GM19397 (cell line): ENCODE results near the gene GPATCH2L.

Experiments used
- ATAC-seq: cut with Tn5 transposase; IDR thresholded peaks from one replicate; pipeline ENCODE4 v1.9.1; 2021; ENCODE audit warnings: mild to moderate bottlenecking, moderate library complexity; ENCODE audit not compliant: unreplicated experiment

The GPATCH2L gene

DNA sequence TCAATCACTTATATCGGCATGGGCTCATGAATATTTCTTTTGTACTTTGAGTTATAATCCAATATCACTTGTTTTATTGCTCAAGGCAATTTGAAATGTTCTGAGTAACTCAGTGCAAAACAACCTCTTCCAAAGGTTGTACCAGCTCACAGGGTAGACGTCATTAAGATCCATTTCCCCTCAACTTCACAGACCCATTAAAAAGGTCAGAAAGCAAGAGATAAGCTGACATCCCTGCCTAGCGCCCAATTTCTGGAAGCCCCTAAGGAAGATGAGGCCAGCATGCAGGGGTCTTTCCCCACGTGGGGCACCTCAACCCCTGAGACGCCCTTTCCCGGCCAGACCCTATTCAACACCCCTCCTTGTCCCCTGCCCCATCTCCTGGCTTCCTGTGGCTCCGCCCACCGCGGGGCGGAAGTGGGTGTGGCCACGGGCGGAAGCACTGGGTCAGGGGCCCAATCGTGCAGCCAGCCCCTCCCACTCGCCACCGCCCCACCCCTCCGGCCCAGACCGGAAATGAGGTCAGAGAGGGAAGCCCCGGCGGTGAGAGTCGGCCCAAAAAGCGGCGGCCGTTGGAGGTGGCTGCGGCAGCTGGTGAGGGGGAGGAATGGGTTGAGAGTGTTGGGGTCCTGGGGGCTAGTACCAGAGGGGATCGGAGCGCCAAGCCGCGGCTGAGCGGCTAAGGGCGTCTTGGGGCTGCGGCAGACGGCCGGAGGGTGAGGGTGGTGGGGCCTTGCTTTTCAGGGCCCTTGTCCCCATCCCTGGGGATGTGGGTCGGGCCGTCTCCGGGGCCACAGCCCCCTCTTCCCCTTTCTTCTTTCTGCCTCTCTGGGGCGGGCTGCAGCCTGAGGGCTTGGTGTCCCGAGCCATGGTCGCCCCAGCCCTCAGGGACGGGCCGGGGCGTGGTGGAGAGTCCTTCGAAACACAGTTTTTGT lies at the start of gene GPATCH2L:
GPATCH2L (plus strand) TSS at position 525 of the 935 bp plus-strand sequence. CDS start 2,442 bp downstream, outside the sequence.
- ATAC-seq, result peak; percentile 86

DNA sequence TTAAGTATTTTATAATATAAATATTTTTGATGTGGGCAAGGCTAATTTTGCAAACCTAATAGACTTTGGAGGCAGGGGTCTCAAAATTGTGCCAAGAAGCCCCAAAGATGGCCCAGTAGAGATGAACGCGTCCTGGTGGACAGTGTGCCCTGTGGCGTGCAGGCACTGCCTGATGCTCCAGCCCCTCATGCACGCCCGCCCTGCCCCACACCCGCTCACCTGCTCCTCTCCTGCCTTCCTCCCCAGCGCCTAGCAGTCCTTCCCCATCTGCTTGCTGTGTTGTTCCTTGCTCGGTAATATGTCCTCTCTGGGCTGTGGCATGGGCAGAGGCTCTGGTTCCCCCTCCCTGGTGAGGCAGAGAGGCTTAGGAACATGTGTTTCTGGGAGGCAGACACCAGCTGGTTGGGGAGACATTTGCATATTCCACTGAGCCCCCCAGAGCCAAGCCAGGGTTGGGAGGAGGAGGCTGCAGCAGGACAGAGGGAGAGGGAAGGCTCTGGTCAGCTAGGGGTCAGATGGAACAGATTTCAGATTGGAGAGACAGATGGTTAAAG lies 46.8 kb upstream of the GPATCH2L start:
- ATAC-seq, result no peak

DNA sequence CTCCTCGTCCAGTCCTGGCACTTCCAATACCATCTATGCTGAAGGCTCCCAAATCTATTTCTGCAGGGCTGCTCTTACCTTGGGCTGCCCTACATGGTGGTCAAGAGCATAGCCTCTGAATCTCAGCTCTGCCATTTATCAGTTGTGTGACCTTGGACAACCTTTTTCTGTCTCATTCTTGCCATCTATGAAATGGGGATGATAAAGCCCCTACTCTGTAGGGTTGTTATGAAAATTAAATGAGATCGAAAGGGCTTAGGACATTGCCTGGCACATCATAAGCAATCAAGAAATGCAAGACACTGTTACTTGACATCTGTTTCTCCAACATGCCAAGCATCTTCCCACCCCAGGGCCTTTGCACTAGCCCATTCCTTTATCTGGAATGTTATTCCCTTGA lies 45.5 kb upstream of the GPATCH2L start:
- no peak for ATAC-seq

DNA sequence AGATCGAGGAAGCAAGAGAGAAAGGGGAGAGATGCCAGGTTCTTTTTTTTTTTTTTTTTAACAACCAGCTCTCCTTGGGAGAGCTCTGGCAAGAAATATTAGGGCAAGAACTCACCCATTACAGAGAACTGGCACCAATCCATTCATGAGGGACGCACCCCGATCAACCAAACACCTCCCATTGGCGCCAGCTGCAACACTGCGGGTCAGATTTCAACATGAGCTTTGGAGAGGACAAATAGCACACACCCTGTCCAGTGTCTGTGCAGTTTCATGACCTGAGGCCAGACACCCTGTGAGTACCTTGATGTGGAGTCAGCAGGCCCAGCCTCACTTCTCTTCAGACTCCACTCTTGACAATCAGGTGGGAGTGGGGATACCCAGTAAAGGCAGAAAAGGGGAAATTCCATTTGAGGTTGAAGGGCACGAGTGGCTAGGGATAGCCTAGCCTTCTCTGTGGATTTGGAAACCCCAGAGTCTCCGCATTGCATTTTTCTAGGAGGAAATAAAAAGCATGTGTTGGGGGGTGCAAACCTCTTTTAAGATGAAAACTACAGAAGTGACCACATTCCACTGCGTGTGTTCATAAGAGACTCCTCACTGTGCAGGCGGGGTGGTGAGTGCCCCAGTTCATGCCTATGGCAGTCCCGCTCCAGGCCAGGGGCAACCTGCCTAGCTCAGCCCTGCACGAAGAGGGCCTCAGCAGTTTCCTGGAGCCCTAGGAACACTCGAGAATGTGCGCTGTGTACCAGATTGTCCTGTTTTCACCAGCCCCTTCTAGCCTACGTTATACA lies 42.4 kb upstream of the GPATCH2L start:
- ATAC-seq, result no peak

DNA sequence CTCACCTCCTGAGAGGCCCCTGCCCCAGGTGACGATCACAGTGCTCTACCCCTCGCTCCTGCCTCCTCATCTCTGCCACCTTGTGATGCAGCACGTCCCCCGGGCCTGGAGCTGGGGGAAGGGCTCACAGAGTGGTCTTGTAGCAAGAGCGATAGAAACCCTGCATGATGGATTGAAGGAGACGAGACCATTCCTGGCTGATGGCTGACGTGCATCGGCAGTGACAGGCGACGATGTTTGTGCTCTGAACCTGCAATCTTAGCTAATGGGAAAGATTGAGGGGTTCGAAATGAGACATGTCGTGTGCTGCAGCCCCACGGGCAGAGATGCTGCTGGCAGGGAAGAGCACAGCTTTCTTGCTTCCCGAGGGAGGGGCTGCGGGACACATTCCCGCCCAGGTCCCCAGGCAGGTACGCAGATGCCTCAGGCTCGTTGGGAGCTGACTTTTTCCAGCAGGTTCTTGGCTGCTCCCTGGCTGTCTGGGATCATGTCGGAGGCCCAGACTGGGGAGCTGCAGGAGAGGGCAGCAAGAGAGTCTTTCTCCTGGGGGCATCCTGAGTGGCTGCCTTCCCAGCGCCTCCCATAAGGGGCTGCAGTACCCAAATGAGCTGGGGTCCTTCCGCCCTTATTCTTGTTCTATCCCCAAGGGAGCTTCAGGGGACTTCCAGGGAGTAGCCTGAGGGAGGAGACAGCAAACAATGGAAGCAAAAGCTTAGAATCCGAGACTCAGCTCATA lies 38.7 kb upstream of the GPATCH2L start:
- ATAC-seq, result no peak

DNA sequence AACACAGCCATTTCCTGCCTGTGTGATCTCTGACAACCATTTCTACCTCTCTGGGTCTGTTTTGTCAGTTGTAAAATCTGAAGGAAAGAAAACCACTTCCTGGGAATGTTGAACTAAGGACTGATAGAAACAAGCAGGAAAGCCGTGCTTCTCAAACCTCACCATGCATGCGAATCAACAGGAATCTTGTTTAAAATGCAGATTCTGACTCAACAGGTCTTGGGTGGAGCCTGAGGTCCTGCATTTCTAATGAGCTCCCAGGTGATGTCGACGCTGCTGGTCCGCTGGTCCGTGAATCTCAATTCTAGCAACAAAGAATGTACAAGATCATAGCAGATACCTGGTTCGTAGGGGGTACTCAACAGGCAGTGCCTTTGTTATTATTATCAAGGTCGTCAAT lies 38.0 kb upstream of the GPATCH2L start:
- no peak for ATAC-seq

DNA sequence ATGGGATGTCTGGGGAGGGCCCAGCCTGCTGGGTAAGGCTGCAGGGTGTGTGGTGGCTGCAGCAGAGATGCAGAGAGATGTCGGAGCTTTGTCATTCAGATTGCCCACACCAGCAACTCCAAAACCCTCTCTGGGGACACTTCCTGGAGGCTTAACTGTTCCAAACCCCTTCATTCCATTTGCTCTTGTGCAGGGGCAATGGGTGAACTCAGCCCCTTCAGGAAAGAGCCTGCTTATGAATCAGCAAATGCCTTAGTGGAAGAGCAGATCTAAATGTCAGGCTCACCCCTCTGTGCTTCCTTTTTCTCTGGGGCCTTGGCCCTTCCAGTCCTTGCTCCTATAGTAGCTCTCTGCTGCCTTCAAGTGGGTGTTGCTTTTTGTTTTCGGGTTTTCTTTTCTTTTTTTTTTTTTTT lies 36.7 kb upstream of the GPATCH2L start:
- no peak for ATAC-seq

DNA sequence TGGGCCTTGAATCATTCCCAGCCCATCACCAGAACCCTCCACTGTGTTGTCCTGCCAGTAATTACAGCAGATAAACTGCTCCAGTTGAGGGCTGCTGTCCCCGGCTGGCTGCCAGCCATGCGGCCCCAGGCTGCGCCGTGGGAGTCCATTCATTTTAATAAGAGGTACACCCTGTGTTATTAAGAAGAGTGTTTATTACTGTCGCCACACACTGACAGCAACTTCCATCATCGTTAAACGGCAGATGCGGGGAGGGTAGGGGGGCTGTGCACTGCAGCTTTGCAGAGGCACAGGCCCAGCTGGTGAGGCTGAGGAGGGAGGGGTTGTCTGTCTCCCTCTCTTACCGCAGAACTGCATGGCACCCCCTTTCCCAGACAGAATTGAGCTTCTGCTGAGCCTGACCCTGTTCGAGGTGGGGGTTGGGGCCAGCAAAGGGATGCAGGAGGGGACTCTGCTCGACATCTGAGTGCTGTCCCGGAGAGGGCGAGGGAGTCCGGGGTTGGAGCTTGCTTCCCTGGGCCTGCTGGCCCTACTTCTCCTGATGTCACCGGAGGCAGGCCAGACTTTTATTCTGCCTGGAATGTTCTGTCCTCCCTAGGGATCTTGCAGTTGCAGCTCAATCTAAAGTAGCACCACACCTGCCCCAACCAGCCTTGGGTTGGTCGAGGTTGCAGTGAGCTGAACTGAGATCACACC lies 33.8 kb upstream of the GPATCH2L start:
- ATAC-seq, result no peak

DNA sequence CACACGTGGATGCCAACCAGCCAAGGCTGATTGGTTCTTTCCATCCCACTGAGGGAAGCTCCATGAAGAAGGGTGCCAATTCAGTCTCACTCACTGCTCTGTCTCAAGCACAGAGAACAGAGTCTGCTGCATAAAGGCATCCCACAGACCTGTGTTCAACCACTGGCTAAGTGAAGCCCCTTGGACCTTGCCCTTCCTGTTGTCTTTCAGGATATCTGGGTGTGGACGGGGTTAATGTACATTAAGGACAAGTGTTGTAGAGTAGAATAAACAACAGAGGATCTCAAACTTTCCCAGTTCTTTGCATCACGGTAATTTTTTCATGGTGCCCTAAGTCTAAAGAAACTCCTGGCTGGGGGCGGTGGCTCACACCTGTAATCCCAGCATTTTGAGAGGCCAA lies 33.1 kb upstream of the GPATCH2L start:
- no peak for ATAC-seq

DNA sequence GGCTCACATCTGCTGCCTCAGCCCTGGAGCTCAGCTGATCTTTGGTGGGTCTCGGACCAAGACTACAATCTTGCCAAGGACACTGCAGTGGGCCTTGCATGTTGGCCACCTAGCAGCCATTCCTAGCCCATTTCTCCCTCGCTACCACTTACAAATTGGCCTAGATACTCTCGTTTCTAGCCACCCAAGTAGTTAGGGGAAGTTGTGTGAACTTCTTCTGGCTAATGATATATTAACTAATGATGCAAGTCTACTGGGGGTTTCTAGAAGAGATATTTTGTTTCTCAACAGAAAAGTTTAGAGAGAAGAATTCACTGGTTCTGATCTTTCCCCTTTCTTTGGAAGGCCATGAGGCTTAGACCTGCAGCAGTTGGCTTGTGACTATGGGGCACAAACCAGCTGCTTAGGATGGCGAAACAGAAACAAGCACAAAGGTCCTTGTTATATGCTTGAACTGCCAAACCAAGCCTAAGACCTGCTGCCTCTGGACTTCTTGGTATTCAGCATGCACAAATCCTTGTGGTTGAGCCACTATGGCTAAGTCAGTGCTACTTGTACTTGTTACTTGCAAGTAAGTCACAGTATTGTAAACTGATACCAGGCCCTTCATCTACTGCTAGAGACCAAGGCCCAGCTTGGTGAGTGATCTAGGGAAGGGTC lies 30.5 kb upstream of the GPATCH2L start:
- no peak for ATAC-seq

DNA sequence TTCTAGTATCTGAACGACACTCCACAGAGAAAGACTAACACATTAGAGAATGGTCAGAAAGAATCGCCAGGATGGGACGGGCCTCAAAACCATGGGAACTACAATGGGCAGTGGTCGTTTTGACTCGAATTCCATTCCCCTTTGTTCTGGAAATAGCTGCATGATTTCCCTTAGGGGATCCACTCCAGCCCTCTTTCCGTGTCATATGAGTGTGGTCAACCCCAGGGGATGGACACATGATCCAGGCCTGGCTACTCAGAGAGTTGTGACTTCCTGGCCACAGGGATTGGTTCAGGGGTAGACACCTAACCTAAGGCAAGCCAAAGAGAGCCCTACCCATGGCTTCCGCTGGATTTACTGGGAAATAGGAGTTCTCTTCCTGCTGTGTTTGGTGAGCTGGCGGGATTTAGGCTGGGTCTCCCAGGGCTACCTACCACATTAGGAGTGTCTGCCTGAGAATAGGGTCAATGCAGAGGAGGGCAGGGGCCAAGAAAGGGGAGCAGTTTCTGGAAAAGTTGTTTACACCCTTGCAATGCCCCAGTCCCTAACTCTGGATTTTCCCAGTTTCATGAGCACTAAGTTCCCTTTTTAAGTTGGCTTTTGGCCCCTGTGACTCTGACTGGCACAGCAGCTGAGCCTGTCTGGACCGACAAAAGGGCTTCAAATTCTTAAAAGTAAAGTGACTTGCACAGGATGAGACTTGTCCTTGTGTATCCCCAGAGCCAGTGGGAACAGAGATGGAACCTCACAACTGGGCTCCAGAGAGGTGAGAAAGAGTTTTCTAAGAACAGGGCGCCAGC lies 28.1 kb upstream of the GPATCH2L start:
- no peak for ATAC-seq

DNA sequence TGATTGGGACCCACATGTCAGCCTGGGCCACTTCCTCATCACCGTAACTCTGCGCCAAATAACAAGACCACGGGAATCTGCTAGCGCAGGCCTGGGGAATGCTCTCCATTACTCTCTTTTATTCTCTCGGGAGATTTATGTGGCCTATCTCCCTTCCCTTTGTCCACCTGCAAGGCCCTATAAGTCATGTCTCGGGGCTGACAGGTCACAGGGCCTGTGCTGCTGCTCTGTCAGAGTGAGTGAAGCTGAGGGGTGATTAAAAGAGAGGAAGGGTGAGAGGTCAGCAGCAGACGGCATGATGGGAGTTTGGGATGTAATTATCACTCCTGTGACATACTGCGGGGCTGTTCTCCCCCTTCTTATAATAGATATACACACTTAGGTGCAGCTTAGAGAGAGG lies 26.2 kb upstream of the GPATCH2L start:
- no peak for ATAC-seq

DNA sequence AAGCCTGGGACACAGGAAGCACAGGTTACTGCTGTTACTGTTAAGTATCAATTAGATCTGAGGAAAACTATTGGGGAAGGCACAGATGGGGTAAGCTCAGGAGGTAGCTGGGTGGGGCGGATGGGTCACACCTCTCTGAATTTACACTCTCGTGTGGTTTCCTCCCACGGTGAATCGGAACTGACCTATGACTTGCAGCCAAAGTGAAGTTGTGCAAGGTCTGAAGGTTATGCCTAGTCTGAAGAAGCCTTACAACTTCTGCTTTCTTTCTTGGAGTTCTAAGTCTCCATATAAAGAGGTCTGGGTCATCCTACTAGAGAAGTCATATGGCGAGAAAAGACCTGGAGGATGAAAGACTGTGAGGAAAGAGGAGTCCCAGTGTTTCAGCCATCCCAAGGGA lies 25.6 kb upstream of the GPATCH2L start:
- ATAC-seq, result no peak

DNA sequence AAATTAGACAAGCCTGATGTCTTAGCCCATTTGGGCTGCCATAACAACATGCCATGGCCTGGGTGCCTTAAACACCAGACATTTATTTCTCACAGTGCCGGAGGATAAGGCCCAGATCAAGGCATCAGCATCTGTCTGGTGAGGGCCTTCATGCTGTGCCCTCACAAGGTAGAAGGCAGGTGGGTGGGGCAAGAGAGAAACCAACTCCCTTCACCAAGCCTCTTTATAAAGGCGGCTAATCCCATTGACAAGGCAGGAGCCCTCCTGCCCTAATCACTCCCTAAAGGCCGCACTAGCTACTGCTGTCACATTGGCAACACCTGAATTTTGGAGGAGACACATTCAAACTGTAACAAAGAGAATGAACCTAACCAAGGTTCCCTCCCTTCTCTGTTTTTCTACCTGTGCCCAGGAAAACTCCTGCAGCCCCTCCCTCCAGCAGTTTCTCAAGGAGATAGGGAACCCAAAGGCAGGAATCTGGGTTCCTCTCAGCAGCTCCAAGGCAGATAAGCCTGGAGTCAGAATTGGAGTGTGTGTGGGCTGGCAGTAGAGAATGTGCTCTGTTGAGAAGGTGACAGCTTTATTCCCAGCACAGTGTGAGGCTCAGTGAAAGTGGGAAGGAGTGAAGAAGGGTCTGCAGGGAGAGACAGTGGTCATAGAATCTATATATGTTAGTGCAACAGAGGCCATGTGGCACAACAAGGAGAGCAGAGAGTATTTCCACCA lies 21.7 kb upstream of the GPATCH2L start:
- ATAC-seq, result no peak

DNA sequence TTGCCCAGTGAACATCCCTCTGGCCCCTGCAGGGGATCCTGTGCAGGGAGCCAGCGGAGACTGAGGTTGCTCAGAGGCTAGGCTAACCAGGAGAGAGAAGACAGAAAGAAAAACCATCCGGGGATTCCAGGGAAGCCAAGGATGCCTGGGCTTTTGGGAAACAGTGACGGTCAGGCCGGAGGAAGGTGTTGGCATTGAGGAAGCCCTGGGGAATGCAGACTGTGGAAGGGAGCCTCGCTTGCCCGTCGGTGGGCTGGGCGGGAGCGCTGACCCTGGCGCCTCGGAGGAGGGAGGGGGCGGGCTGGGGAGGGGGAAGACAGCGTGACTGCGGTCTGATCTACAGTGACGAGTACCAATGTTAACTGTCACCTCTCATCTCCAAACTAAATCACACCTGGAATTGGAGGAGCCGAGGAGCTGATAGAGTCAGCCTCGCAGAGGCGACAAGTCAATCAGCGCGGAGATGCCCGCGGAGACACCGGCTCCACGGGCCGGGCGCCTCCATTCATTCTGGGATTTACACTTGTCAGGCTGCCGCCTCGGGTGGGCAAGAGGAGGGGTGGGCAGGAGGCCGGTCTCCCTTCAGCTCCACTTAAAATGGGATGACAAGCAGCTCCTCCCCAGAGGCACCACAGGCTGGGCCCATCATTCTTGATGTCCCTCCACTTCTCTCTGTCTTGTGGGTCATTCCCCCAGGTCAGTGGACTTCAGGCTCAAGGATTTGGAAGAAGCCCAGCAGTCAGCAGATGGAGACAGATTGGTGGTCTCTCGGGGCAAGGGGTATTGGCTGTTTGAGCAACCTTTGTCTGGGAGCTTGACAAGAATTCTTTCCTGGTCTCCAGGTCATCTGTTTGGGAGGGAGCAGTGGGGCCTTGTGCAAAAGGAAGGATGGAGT lies 20.4 kb upstream of the GPATCH2L start:
- ATAC-seq, result no peak

DNA sequence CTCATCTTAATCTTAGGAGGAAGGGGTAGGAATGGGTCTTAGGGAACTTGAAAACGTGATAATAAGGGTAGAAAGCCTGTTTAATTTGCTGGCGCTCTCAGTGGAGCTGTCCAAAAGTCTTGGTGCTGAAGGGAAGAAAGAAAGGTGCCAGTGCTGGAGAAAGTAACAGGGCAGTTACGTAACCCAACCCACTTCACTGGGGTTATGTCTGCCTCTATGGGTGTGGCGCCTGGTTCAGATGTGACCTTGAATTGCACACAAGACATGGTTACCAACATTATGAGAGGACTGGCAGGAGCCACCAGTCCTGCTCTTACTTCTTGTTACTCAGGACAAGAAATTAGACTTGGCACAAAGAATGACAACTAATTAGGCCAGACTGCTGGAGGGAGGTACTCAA lies 18.6 kb upstream of the GPATCH2L start:
- no peak for ATAC-seq

DNA sequence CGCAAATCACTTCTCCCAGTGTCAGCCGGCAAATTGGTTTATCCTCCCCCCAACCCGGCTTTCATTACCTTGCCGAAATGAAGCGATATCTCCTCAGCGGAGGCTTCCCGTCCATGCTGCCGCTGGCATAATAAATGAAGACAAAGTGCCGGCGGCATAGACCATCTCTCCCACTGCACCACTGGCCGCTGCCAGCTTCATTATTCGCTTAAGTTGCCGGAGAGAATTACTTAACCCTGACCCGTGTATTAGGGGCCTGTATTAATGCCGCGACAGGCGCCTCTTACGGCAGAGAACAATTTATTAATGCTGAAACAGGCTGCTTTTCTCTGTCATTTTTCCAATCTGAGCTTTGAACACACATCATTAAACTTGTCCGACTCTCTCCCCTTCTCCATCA lies 17.5 kb upstream of the GPATCH2L start:
- ATAC-seq, result no peak
